Fibroblast of the conjunctiva (primary cell): Measurements from ENCODE around the gene GRIP1.
"Not testable (repeated sequence)": the region's sequence is repeated elsewhere in the genome, so short reads cannot be mapped to it uniquely, and the experiment has no call there.

Experiments used
- DNase-seq: peaks from one replicate; pipeline ENCODE4 v3.0.0-alpha.2; 2010; ENCODE audit warnings: low read depth

The GRIP1 gene

DNA sequence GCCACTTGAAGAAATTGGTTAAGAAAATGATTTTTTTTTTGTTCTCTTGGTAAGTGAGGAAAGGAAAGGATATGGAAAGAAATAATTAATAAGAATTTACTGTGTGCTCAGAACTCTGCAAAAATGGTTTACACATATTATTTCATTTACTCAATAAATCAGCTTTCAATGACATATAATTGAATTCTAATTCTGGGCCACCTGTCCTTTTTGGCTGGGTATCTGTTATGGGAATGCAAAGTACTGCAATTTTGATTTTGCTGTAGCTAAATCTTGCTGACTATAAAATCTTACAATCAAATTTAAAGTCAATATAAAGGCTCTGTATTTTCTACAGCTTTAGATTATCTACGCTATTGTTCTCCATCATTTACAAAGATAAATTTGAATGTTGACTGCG lies 147.1 kb downstream of the GRIP1 start:
- DNase-seq, result no peak

GRCh38 chr12:66529934-66530333 lies 148.9 kb downstream of the GRIP1 start:
- DNase-seq, result no peak

GRCh38 chr12:66516561-66516960 lies 162.3 kb downstream of the GRIP1 start:
- no peak for DNase-seq

DNA sequence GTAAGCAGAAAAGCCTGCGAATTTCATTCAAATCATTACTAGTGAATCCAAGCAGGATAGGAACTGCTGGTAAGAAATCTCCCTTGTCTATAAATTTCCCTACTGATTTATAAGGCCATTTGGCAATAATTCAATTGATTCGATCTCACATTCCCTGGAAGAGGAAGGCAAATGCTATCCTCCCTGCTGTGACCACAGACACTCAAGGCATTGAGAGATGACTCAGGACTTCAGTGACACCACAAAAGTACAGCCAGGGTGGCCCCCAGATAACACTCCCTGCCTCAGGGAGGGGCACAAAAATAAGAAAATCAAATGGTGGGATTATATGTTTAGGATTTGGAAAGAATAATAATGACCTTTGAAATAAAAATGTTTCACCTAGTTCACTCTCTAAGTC lies 162.7 kb downstream of the GRIP1 start:
- DNase-seq, result no peak

- no peak for DNase-seq
Observed at GRCh38 chr12:66514581-66514980, 164.3 kb downstream of the GRIP1 start.

GRCh38 chr12:66508025-66508424 lies 170.9 kb downstream of the GRIP1 start:
- no peak for DNase-seq

GRCh38 chr12:66503746-66504145 lies 175.1 kb downstream of the GRIP1 start:
- DNase-seq, result no peak

- DNase-seq, result no peak
Observed at GRCh38 chr12:66502911-66503310, 176.0 kb downstream of the GRIP1 start.

GRCh38 chr12:66500841-66501240 lies 178.0 kb downstream of the GRIP1 start:
- no peak for DNase-seq

GRCh38 chr12:66500091-66500490 lies 178.8 kb downstream of the GRIP1 start:
- DNase-seq, result no peak

DNA sequence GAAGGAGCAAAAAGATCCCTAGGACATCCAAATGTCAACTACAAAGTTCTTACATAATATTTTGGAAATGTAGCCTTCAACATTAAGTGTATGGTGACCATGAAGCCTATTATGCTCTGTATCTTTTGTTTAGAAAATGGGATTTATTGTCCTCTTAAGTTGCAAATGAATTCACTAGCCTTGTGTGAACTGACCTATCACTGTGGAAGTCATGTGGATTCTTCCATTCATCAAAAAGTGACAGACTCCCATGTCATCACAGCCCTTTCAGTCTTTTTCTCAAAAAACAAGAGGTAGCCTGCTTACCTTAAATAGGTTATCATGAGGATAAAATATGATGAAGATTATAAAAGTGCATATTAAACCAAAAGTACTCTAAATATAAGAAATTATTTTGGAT lies 179.9 kb downstream of the GRIP1 start:
- no peak for DNase-seq

GRCh38 chr12:66498059-66498458 lies 180.8 kb downstream of the GRIP1 start:
- DNase-seq, result not testable (repeated sequence)

GRCh38 chr12:66497008-66497897 lies 181.6 kb downstream of the GRIP1 start:
- no peak for DNase-seq

GRCh38 chr12:66496595-66496994 lies 182.3 kb downstream of the GRIP1 start:
- DNase-seq, result no peak

DNA sequence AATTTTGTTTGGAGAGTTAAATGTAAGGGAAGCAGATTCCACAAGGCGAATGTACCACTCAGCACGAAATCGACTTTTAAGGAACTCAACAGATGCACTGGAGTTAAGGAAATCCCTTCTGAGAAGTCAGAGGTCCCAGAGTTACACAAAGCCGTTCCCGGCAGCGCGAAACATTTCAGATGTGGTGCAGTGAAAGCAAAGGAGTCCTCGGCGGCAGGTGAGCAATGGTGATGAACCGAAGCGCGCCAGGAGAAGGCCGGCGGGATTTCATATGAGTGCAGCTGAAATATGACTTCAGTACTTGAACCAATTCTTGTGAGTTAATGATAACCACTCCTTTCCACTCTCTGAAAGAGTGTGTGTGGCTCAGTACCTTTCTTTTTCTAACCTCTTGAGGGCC lies 183.2 kb downstream of the GRIP1 start:
- DNase-seq, result no peak

- no peak for DNase-seq
Observed at GRCh38 chr12:66493819-66494218, 185.1 kb downstream of the GRIP1 start.

GRCh38 chr12:66491853-66492252 lies 187.0 kb downstream of the GRIP1 start:
- no peak for DNase-seq

DNA sequence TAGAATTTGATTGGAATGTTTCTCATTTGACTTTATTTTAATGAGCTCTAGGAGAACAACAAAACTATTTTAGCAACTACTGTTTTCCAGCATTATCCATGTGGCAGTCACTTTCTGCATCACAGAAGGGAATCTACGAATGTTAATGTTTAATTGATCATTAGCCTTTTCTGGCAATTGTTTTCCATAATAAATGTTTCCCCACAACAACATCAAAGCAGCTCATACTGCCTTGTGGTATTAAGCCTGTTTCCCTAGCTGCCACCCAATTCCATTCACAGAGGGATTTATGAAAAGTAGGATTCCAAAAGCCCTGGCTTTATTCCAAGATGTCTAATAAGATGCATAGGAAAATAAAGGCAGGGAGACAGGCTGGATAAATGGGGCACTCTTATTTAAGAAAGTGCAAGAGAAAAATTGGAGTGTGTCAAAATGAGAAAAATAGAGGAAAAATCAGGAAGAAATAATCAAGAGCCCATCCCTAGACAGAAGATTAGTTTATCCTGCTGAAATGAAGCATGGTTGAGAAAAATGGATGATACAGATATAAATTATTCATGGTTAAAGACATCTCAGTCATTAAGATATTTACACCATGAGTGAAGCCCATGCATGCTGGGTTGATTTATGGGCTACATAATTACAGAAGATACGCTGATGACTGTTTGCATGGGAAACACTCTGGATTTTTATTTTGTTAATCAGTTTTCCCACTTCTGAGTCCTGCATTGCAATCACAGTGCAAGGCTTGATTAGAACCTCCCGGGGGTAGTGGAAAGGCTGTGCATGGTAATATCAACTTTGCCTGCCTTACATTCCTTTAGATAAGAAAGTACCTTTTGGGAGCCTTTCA lies 196.3 kb downstream of the GRIP1 start:
- no peak for DNase-seq

DNA sequence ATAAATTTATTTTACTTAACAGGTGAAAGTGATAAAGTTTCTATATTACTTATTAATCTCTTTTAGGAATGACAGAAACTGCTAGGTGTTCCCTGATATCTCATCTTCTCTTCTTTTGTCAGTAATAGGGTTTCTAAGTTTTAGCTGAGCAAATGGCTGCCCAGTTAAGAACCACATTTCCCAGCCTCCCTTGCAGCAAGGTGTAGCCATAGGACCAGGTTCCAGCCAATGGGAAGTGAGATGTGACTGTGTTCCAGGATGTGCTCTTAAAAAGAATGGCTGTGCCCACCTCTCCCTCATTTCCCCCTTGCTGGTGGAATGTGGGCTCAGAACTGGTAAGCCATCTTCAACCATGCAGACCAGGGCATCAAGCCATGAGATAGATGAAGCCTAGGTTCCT lies 210.9 kb downstream of the GRIP1 start:
- no peak for DNase-seq

- DNase-seq, result no peak
Observed at GRCh38 chr12:66461331-66461730, 217.5 kb downstream of the GRIP1 start.

- DNase-seq, result no peak
Observed at GRCh38 chr12:66459944-66460482, 218.9 kb downstream of the GRIP1 start.

GRCh38 chr12:66456612-66457011 lies 222.3 kb downstream of the GRIP1 start:
- DNase-seq, result no peak

- DNase-seq, result no peak
Observed at GRCh38 chr12:66453844-66454243, 225.0 kb downstream of the GRIP1 start.
